ENCODE measurements around the gene CFAP74. TPM values are rescaled to one million over a fixed set of nuclear protein-coding genes. Genes with fewer than 3 reads are reported as not detected.
A peak's percentile ranks its signal among the peaks of the same experiment; 100 is the strongest.

Gene CFAP74
- total and polyA plus RNA-seq, 2 of the 13 experiments (the other 11 are each of a cell fraction or from before 2014, with no cell fraction given): 0.27 to 0.62 TPM

- TF ChIP-seq, protein P1, sequence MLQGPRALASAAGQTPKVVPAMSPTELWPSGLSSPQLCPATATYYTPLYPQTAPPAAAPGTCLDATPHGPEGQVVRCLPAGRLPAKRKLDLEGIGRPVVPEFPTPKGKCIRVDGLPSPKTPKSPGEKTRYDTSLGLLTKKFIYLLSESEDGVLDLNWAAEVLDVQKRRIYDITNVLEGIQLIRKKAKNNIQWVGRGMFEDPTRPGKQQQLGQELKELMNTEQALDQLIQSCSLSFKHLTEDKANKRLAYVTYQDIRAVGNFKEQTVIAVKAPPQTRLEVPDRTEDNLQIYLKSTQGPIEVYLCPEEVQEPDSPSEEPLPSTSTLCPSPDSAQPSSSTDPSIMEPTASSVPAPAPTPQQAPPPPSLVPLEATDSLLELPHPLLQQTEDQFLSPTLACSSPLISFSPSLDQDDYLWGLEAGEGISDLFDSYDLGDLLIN (CRISPR knock-in tag; IDR thresholded peaks at IDR 0.05; ENCODE audit: borderline replicate concordance): no peak
- TF ChIP-seq SOX13 (IDR thresholded peaks at IDR 0.05) (no peak), SOX13 (CRISPR knock-in tag; conservative IDR thresholded peaks at IDR 0.05 in 1 of 2, IDR thresholded peaks at IDR 0.05 in 1 of 2) (peak in 1 of 2 experiments; percentile 70; a peak in 2 of 4 replicates), NFKBIZ (CRISPR knock-in tag; IDR thresholded peaks at IDR 0.05) (no peak), ZNF512 (CRISPR knock-in tag; IDR thresholded peaks at IDR 0.05) (no peak), TFE3 (CRISPR knock-in tag; IDR thresholded peaks at IDR 0.05) (no peak), RFXAP (CRISPR knock-in tag; IDR thresholded peaks at IDR 0.05; ENCODE audit: borderline replicate concordance) (peak; percentile 91), TARDBP (CRISPR knock-in tag; IDR thresholded peaks at IDR 0.05) (peak; percentile 60; the same call in 1 of the 2 replicates), ZNF746 (CRISPR knock-in tag; IDR thresholded peaks at IDR 0.05) (no peak), PITX1 (CRISPR knock-in tag; IDR thresholded peaks at IDR 0.05) (peak; percentile 44), PCBP1 (IDR thresholded peaks at IDR 0.05; ENCODE audit: borderline replicate concordance, low read depth, low read length) (no peak), NR2F1 (CRISPR knock-in tag; IDR thresholded peaks at IDR 0.05) (peak in 1 of 2 experiments; percentile 73; a peak in 1 of 4 replicates), ZEB1 (IDR thresholded peaks at IDR 0.05; ENCODE audit: insufficient replicate concordance, low read depth) (peak; percentile 28), ZNF556 (CRISPR knock-in tag; IDR thresholded peaks at IDR 0.05; ENCODE audit: borderline replicate concordance) (peak; percentile 72), RXRB (CRISPR knock-in tag; IDR thresholded peaks at IDR 0.05; ENCODE audit: borderline replicate concordance) (peak; percentile 47; the same call in 1 of the 2 replicates), ZBTB20 (CRISPR knock-in tag; IDR thresholded peaks at IDR 0.05; ENCODE audit: borderline replicate concordance, low read depth) (no peak), ZMAT3 (CRISPR knock-in tag; conservative IDR thresholded peaks at IDR 0.05) (0 out of 2 replicates have a peak, but pooled peaks have one; percentile 30), ZNF121 (CRISPR knock-in tag; IDR thresholded peaks at IDR 0.05) (no peak)
- TF ChIP-seq, protein P2, sequence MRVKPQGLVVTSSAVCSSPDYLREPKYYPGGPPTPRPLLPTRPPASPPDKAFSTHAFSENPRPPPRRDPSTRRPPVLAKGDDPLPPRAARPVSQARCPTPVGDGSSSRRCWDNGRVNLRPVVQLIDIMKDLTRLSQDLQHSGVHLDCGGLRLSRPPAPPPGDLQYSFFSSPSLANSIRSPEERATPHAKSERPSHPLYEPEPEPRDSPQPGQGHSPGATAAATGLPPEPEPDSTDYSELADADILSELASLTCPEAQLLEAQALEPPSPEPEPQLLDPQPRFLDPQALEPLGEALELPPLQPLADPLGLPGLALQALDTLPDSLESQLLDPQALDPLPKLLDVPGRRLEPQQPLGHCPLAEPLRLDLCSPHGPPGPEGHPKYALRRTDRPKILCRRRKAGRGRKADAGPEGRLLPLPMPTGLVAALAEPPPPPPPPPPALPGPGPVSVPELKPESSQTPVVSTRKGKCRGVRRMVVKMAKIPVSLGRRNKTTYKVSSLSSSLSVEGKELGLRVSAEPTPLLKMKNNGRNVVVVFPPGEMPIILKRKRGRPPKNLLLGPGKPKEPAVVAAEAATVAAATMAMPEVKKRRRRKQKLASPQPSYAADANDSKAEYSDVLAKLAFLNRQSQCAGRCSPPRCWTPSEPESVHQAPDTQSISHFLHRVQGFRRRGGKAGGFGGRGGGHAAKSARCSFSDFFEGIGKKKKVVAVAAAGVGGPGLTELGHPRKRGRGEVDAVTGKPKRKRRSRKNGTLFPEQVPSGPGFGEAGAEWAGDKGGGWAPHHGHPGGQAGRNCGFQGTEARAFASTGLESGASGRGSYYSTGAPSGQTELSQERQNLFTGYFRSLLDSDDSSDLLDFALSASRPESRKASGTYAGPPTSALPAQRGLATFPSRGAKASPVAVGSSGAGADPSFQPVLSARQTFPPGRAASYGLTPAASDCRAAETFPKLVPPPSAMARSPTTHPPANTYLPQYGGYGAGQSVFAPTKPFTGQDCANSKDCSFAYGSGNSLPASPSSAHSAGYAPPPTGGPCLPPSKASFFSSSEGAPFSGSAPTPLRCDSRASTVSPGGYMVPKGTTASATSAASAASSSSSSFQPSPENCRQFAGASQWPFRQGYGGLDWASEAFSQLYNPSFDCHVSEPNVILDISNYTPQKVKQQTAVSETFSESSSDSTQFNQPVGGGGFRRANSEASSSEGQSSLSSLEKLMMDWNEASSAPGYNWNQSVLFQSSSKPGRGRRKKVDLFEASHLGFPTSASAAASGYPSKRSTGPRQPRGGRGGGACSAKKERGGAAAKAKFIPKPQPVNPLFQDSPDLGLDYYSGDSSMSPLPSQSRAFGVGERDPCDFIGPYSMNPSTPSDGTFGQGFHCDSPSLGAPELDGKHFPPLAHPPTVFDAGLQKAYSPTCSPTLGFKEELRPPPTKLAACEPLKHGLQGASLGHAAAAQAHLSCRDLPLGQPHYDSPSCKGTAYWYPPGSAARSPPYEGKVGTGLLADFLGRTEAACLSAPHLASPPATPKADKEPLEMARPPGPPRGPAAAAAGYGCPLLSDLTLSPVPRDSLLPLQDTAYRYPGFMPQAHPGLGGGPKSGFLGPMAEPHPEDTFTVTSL (CRISPR knock-in tag; IDR thresholded peaks at IDR 0.05; ENCODE audit: borderline replicate concordance): peak; percentile 33; the same call in 1 of the 2 replicates
Measured at GRCh38 chr1:2046953-2047748, 43.6 kb upstream of the CFAP74 start (continued).

All from HepG2 (cell line).